Vagina (tissue), 2 donors: Measurements from ENCODE around the gene ZNF180.
"Not testable (repeated sequence)": the region's sequence is repeated elsewhere in the genome, so short reads cannot be mapped to it uniquely, and the experiment has no call there.

Experiments used
- CTCF ChIP-seq, 3 experiments: fragments of 450-650 bp in 2 of 3; fragments of 200-600 bp in 1 of 3; sonication (generic) in 1 of 3; IDR thresholded peaks; one replicate each; pipeline ENCODE4 v1.5.1; 2017 to 2019; ENCODE audit warnings: antibody characterized with exemption in 3 of 3, mild to moderate bottlenecking in 2 of 3, moderate library complexity in 2 of 3
- POLR2A ChIP-seq, 2 donors: fragments of 450-650 bp; IDR thresholded peaks; one replicate each; pipeline ENCODE4 v1.6.1; 2017; ENCODE audit warnings: antibody characterized with exemption in 2 of 2, mild to moderate bottlenecking in 2 of 2, moderate library complexity in 2 of 2
- POLR2AphosphoS5 ChIP-seq, 2 donors: sonication (generic); formaldehyde crosslinking; IDR thresholded peaks; one replicate each; pipeline ENCODE4 v1.9.0; 2017; ENCODE audit warnings: antibody characterized with exemption in 2 of 2, mild to moderate bottlenecking in 2 of 2, low read depth in 1 of 2; ENCODE audit not compliant: insufficient read depth in 1 of 2

GRCh38 chr19:44462600-44463286 lies 37.6 kb downstream of the ZNF180 start:
- TF ChIP-seq CTCF (IDR thresholded peaks at IDR 0.05); POLR2A (IDR thresholded peaks at IDR 0.05); POLR2AphosphoS5 (IDR thresholded peaks at IDR 0.05; ENCODE audit: insufficient read depth in 1 of 2, low read depth in 1 of 2): not testable (repeated sequence)
